ENCODE data around the gene RNF186. TPM values are rescaled to one million over a fixed set of nuclear protein-coding genes. Genes with fewer than 3 reads are reported as not detected.

The RNF186 gene
- total RNA-seq, 1 experiment from 2014 or later, result not detected

- DNase-seq (ENCODE audit: unreplicated experiment), result no peak
- CTCF ChIA-PET, result interaction anchor here (1.5 kb wide), 1 partner anchor 36 kb away, joined by 4 read pairs; the partner anchor contains the start of gene OTUD3
- no TSS peak for BruUV-seq (replicated peaks)
- intact Hi-C loops (cut with micrococcal nuclease), result no loop called here
- H3K9me3 Mint-ChIP-seq (ENCODE audit: unreplicated experiment), result no peaks in the 10 kb centered on the region
- POLR2A ChIA-PET, result no interaction called here
- no peak overlapping the region for H3K4me3 Mint-ChIP-seq (ENCODE audit: unreplicated experiment)
- TF ChIP-seq CTCF (IDR thresholded peaks at IDR 0.05; ENCODE audit: unreplicated experiment), result no peak
- H3K4me1 Mint-ChIP-seq (ENCODE audit: insufficient read depth, unreplicated experiment), result no peaks in the 10 kb centered on the region
- H3K27ac Mint-ChIP-seq (ENCODE audit: low read depth, unreplicated experiment), result no peak overlapping the region
- no peaks in the 10 kb centered on the region for H3K36me3 Mint-ChIP-seq (ENCODE audit: insufficient read depth, unreplicated experiment)
- H3K27me3 Mint-ChIP-seq (ENCODE audit: insufficient read depth, unreplicated experiment), result no peaks in the 10 kb centered on the region
Observed at GRCh38 chr1:19846338-19846737, 31.3 kb upstream of the RNF186 start.

GRCh38 chr1:19845555-19845954 lies 30.5 kb upstream of the RNF186 start:
- POLR2A ChIA-PET, result no interaction called here
- no peaks in the 10 kb centered on the region for H3K9me3 Mint-ChIP-seq (ENCODE audit: unreplicated experiment)
- CTCF ChIA-PET, result interaction anchor here (0.6 to 1.5 kb wide), 2 partner anchors 37 to 184 kb away, joined by 3 to 4 read pairs; partner anchors contain the start of gene OTUD3
- no peak overlapping the region for H3K27ac Mint-ChIP-seq (ENCODE audit: low read depth, unreplicated experiment)
- no peak for DNase-seq (ENCODE audit: unreplicated experiment)
- no peaks in the 10 kb centered on the region for H3K27me3 Mint-ChIP-seq (ENCODE audit: insufficient read depth, unreplicated experiment)
- no peak overlapping the region for H3K4me3 Mint-ChIP-seq (ENCODE audit: unreplicated experiment)
- intact Hi-C loops (cut with micrococcal nuclease), result no loop called here
- BruUV-seq (replicated peaks), result no TSS peak
- H3K36me3 Mint-ChIP-seq (ENCODE audit: insufficient read depth, unreplicated experiment), result no peaks in the 10 kb centered on the region
- no peak for TF ChIP-seq CTCF (IDR thresholded peaks at IDR 0.05; ENCODE audit: unreplicated experiment)
- H3K4me1 Mint-ChIP-seq (ENCODE audit: insufficient read depth, unreplicated experiment), result no peaks in the 10 kb centered on the region

GRCh38 chr1:19844731-19845495 lies 29.8 kb upstream of the RNF186 start:
- Mint-ChIP-seq H3K9me3 (ENCODE audit: unreplicated experiment) (no peaks in the 10 kb centered on the region), H3K4me1 (ENCODE audit: insufficient read depth, unreplicated experiment) (no peaks in the 10 kb centered on the region), H3K4me3 (ENCODE audit: unreplicated experiment) (no peak overlapping the region), H3K27ac (ENCODE audit: low read depth, unreplicated experiment) (no peak overlapping the region), H3K27me3 (ENCODE audit: insufficient read depth, unreplicated experiment) (no peaks in the 10 kb centered on the region), H3K36me3 (ENCODE audit: insufficient read depth, unreplicated experiment) (no peaks in the 10 kb centered on the region)
- DNase-seq (ENCODE audit: unreplicated experiment), result no peak
- no TSS peak for BruUV-seq (replicated peaks)
- POLR2A ChIA-PET, result no interaction called here
- intact Hi-C loops (cut with micrococcal nuclease), result no loop called here
- CTCF ChIA-PET, result interaction anchor here (0.6 kb wide), 1 partner anchor 184 kb away, joined by 3 read pairs; no protein-coding TSS in a partner anchor
- no peak for TF ChIP-seq CTCF (IDR thresholded peaks at IDR 0.05; ENCODE audit: unreplicated experiment)

- intact Hi-C loops (cut with micrococcal nuclease), result no loop called here
- ChIA-PET CTCF (interaction anchor here (0.6 to 0.7 kb wide), 2 partner anchors 189 to 291 kb away, joined by 3 read pairs; no protein-coding TSS in a partner anchor), POLR2A (no interaction called here)
- Mint-ChIP-seq H3K36me3 (ENCODE audit: insufficient read depth, unreplicated experiment) (no peaks in the 10 kb centered on the region), H3K27ac (ENCODE audit: low read depth, unreplicated experiment) (no peak overlapping the region), H3K4me1 (ENCODE audit: insufficient read depth, unreplicated experiment) (no peaks in the 10 kb centered on the region), H3K9me3 (ENCODE audit: unreplicated experiment) (no peaks in the 10 kb centered on the region), H3K27me3 (ENCODE audit: insufficient read depth, unreplicated experiment) (peaks cover 12% of the 10 kb centered on the region), H3K4me3 (ENCODE audit: unreplicated experiment) (no peak overlapping the region)
- BruUV-seq (replicated peaks), result no TSS peak
- DNase-seq (ENCODE audit: unreplicated experiment), result no peak
- TF ChIP-seq CTCF (IDR thresholded peaks at IDR 0.05; ENCODE audit: unreplicated experiment), result no peak
Observed at GRCh38 chr1:19840228-19840627, 25.1 kb upstream of the RNF186 start.
